A549 (cell line): ENCODE measurements around the gene LAMA2.

Experiments
- CTCF ChIP-seq: fragments of >200 bp; sonication (Bioruptor Twin); formaldehyde crosslinking; IDR thresholded peaks from 3 replicates; pipeline ENCODE4 v1.5.1; 2016
- HES2 ChIP-seq: fragments of >200 bp; sonication (Bioruptor Twin); formaldehyde crosslinking; IDR thresholded peaks from 2 replicates; pipeline ENCODE4 v1.6.1; 2016
- JUN ChIP-seq, 2 experiments: fragments of >200 bp; sonication (Bioruptor Twin); formaldehyde crosslinking; IDR thresholded peaks; 2 replicates in 1 of 2; 3 replicates in 1 of 2; pipeline ENCODE4 v1.6.1; 2016 to 2017

- TF ChIP-seq JUN (IDR thresholded peaks at IDR 0.05) = no peak
- no peak for TF ChIP-seq CTCF
- TF ChIP-seq HES2 = no peak
These were observed 46.2 kb upstream of the LAMA2 start for GRCh38 chr6:128836761-128837160.
